Retinal pigment epithelial cell (primary cell): Measurements from ENCODE around the gene NADK.

Experiments
- DNase-seq: peaks from one replicate; pipeline ENCODE4 v3.0.0-alpha.2; 2010; ENCODE audit warnings: low read depth
- H3K4me3 ChIP-seq: 2 replicates; pipeline ENCODE4 v1.5.1; 2011; ENCODE audit warnings: mild to moderate bottlenecking, low read length, control low read depth, moderate library complexity
- CTCF ChIP-seq: conservative IDR thresholded peaks from 2 replicates; pipeline ENCODE4 v1.5.1; 2011; ENCODE audit warnings: low read depth, low read length, control low read depth, inconsistent platforms

Gene NADK

GRCh38 chr1:1780598-1781525 is 2.6 kb upstream of the NADK start:
- no peak for DNase-seq
- no peak for TF ChIP-seq CTCF
- no peak overlapping the region for H3K4me3 ChIP-seq

- no peak for TF ChIP-seq CTCF
- no peak overlapping the region for H3K4me3 ChIP-seq
- no peak for DNase-seq
Observed at GRCh38 chr1:1779691-1780597, 1.7 kb upstream of the NADK start.

DNA sequence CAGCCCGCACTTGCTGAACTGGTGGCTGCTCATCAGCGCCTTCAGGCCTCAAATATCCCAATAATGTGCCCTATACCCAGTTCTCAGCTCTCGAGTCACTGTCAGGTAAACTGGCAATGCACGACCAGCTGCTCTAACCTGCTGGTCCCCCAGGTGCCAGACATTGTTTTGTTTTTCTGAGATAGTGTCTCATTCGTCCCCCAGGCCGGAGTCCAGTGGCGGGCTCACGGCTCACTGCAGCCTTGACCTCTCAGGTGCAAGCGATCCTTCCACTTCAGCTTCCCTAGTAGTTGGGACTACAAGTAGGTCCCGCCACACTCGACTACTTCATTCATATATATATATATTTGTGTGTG is 1.0 kb upstream of the NADK start:
- no peak for DNase-seq
- TF ChIP-seq CTCF, result no peak
- peak overlapping the region; percentile 35 for H3K4me3 ChIP-seq

DNA sequence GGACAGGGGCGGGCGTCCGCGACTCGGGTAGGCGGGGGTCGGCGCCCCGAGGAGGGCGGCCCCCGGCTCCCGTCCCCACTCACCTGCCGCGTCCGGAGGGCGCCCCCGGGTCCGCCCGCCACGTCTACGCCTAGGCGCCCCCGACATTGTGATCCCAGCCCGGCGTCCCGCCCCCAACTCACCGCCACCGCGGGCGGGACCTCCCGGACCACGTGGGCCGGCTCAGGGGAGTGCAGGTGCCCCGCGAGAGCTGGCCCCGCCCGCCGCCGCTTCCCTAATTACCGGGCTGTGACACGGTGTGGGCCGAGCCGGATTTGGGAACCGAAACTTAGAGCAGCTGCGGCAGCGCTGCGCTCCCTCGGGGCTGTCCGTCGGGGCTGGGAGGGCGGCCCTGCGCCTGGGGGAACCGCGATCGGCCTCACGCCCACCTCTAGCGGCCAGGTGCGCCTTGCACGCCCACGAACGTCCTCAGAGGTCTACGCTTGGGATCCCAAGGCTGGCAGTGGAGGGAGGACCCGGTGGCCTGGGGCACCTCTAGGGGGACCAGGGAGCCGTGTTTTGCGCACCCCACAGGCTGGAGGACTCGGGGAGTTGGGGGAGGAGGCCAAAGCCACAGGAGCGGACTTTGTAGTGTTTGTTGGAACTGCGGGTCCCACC is 521 bp upstream of the NADK start:
- TF ChIP-seq CTCF, result peak; percentile 18
- peak overlapping the region; percentile 35 for H3K4me3 ChIP-seq
- DNase-seq, result no peak

DNA sequence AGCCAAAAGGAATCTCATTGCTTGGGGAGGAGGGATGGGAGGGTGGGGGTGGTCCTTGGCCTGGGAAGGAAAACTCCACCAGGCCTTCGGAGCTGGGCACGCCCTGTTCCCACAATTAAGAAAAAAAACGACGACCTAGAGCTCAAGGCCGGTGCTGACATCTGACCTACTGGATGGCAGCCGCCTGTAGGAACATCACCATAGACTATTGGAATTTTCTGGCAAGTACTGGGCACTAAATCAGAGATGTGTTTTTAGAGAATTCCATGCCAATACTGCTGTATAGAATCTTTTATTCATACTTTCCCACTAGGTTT is 729 bp downstream of the NADK start:
- DNase-seq, result no peak
- no peak for TF ChIP-seq CTCF
- peak overlapping the region; percentile 71 for H3K4me3 ChIP-seq

- no peak for TF ChIP-seq CTCF
- peak overlapping the region; percentile 71 for H3K4me3 ChIP-seq
- no peak for DNase-seq
Observed at GRCh38 chr1:1776672-1777582, 1.3 kb downstream of the NADK start.
